ENCODE results near the gene ARHGAP15.

ARHGAP15 gene

DNA sequence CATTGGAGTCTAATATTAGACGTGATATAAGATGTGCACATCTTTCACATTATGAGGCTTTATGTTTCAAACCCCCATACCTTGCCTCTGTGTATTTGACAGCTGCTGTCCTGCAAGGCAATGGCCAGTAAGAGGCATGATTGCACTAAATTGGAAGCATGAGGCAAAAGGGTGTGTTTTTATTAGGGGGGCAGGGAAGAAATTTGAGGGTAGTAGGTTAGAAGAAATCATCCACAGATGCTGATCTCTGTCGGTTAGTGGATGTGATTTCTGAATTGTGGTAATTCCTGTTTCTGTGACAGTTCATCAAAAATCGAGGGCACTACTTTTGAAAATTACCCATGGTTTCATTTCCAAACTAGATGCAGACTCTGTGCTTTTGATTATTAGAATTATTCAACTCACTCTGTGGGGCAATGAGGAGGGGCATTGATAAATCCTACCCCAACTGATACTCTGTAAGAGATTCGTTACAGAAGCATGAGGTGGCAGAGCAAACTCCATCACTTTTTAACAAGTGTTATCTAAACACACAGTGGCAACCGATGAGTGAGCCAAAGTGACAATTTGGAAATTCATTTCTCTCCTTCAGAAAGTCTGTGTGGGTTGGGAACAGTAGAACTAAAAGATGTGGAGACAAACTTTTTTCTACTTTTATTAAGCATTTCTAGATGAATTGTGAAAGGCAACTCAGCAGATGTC, 453.0 kb downstream of the ARHGAP15 start:
- DNase-seq (ENCODE audit: low spot score): no peak

DNA sequence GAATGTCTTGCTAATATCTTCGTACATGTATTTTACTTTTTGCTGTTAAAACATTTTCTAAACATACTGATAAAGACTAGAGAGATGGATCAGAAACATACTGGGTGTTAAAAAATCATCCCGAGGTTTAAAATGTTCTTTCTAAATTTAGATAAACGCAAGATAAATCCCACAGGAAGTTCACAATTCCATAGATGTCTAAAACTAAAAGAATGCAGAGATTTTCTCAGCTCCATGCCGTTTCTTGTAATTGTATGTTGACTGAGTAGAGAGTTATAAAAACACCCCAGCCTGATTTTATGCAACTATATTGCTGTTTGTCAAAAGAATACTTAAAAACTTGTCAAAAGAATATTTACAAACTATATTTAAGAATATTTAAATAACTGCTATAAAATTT, 455.7 kb downstream of the ARHGAP15 start:
- no peak for DNase-seq (ENCODE audit: low spot score)

DNA sequence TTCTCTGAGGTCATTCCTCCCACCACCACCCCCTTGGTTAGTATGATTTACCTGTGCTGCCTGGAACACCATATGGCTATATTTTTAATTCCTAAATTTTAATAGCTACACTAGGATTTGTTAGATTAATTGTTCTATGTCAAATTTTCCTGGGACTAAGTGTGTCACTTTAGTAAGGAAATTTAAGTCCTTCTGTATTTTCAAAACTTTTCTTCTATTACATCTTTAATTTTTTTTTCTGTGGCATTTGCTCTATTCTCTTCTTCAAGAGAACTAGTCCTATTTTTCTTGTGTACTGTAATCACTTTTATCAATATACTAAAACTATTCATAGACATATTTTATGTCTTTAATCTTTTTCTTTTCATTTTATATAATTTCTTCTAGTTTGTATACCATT, 456.9 kb downstream of the ARHGAP15 start:
- no peak for DNase-seq (ENCODE audit: low spot score)

DNA sequence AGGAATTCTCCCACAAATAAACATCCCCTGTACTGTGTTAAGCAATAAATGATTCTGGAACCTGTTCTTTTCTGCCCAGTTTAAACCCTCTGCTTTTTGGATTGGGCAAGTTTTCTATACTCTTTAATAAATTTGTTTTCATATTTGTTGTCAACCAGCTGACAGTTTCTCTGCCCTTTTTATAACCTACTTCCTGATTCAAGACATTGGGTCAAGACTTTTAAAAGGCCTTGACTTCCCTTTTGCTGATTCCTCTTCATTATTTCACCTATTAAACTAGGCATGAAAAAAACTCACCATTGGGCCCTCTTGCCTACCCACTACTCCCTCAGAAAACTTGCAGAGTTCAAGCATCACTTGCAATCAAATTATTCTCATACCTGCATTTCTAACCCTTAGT, 459.5 kb downstream of the ARHGAP15 start:
- DNase-seq (ENCODE audit: low spot score): no peak

DNA sequence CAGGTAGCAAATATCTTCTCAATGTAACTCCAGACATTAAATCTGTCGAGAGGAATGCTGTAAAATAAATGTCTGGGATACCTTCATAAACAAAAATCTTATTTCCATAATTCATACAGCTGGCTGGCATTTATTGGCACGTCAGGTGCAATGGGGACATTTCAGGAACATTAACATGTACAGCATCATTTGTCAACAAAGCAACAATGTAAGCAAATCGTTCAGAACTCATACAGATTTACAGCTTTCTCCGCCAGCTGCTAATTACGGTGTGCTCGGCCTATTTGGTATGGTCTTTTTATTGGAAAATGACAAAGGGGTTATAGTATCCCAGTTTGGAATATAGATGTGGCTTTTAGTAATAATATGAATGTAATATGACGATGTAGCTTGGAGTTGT, 464.9 kb downstream of the ARHGAP15 start:
- no peak for DNase-seq (ENCODE audit: low spot score)

DNA sequence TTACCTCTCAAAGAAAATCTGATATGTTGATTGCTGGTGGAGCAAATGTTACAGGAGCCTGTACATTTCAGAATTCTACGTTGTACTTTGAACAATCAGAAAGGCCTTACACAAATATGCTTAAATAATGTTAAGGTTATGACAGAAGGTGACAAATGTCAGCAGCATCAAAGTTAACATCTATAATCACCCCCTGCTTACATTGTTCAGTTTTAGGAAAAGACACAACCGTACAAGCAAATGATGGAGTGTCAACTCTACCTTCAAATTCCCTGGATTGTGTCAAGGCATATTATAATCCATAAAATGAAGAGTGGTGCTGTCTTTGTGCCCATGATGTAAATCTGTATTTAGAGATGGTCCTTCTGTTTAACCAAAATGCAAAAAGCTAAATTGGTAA, 465.5 kb downstream of the ARHGAP15 start:
- no peak for DNase-seq (ENCODE audit: low spot score)

DNA sequence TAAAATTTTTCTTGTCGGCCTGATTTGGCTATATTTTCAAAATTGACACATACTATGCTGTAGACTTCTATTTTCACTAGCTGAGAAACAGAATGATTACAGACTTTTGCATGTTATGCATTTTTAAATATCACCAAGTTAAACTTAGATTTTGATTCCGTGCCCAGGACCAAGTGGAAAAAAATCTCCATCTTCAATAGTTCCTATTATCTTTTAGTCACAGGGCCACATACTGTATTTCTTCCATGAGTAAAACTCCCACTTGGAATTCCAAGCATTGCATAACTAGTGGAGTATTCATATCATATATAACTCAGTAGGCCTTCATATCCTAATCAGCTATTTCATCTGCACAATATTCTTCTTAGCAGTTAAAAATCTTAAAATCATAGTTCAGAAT, 470.9 kb downstream of the ARHGAP15 start:
- DNase-seq (ENCODE audit: low spot score): no peak

DNA sequence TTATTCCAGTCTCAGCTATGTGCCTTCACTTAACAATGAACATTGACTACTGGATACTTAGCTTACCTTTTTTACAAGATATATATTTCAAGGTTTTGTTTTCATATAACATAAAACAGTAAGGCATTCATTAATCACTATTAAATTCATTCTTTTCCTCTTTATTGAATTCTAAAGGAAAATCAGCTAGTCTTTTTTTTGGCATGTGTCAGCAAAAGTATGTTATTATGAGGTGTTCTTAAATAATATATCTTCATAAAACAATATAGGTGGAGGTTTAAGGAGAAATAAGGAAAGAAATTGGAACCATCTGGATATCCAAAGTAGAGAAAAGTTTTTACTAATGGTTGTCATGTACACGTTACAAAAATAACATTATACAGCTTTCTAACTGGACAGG, 472.6 kb downstream of the ARHGAP15 start:
- DNase-seq (ENCODE audit: low spot score): no peak

DNA sequence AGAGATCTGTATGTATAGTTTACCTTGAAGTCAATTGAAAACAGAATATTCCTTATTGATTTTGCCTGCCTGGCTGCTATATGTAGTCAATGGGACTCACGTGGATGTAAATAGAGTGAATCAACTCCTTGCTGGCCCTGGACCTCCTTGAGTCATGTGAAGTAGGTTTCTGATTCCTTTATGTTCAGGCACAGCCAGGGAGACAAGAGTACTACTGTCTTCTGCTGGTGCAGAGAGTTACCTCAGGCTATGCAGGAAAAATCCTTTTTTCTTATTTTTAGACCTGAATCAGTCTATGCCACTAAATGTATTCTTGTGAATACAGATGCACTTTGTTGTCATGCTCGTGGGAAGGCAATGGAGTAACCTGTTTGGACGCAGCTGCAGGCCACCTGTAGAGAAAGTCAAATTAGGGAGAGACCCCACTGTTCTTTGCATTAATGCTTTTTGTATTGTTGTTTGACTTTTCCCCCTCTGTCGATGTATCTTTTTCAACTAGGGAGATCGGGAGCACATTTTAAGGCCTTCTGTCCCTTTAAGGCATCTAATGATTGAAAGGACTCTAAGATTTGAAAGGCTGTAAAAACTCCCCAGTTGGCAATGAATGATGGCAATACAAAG, 473.9 kb downstream of the ARHGAP15 start:
- no peak for DNase-seq (ENCODE audit: low spot score)

DNA sequence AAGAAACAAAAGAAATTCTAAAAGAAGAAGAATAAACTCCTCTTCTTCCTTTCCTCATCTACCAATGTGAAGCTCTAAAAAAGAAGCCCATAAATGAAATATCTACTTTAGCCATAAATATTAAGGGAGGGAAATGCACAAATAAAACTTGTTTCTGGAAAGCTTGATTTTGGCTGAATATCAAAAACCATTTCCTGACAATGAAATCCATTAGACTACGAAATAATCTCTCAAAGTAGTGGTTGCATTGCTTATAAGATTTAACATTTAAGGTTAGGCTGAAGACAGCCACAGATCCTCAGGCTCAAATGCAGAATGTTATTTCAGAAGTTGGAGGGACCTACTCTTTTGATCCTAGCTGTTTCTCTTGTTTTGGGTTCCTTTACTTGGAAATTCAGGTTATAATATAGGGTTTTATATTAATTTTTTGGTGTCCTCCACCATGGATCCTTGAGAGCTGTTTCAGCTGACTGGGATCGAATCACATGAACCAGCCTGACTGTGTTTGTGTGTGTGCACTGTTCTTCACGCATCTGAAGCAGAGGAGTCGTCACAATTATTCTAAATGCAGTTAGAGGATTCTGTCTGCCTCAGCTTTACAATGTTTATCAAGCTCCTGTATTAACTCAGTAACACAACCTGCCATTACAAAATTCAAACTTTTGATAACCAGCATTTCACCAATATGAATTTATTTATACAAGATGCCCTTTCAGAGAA, 474.8 kb downstream of the ARHGAP15 start:
- no peak for DNase-seq (ENCODE audit: low spot score)

DNA sequence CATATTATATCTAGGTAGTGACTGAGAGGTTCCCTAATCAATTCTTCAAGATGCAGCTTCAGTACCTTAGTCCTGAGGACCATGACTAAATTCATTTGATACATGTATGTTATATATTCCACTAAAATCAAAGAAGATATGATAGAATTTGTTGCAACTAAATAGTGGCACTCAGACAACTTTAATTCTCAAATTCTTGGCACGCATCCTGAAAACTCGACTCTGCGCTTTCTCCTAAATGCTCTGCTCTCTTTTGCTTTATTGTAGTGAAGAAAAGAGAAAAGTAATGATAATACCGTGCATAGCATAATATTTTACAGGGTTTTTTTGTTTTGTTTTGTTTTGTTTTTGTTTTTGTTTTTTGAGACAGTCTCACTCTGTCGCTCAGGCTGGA, 475.3 kb downstream of the ARHGAP15 start:
- DNase-seq (ENCODE audit: low spot score): no peak

DNA sequence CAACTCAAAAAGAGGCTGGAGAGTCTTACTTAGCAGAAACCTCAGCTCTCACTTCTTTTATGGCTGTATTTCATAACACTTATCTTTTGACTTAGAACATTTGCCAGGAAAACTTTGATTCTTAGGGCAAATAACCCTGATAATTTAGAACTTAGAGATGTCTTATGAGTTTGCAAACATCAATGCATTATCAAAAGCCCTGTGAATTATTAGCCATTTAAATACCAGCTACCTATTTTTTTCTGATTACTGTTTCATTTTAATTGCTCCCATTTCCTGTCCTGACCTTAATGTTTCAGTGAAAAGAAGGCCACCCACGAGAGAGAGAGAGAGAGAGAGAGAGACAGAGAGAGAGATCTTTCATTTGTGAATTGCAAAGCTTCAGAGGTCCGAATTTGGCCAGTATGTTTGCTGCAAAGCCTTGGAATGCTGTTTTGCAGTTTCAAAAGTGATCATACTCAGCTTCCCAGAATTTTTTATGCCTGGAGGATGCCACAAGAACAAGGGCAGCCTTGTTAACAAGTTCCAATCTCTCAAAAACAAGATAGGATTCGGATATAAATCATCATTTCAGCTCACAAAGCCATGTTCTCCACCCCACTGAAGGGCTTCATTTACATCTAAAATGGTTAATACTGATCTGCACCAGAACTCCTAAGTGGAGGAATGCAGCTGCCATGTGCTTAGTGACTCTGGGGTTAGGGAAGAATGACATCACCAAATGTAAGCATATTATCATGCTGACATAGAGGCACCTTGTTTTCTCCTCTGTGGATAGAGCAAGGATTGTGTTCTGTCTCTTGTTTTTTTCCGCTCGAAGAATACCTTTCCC, 478.2 kb downstream of the ARHGAP15 start:
- no peak for DNase-seq (ENCODE audit: low spot score)

DNA sequence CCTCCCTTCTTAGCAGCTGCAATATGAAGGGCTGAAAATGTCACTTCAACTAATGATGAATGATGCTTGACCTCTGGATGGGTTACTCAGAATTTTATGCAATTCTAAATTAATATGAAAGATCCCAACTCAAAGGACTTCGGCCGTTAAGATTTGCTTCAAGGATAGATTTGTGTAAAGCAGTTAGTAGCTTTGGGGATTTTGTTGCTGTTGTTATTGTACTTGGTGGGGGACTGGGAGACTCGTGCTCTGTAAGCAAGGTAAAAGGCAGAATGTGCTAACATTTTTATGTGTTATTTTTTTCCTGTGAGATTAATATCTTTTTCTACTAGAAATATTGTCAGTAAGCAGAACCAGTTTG, 478.8 kb downstream of the ARHGAP15 start:
- DNase-seq (ENCODE audit: low spot score): no peak

DNA sequence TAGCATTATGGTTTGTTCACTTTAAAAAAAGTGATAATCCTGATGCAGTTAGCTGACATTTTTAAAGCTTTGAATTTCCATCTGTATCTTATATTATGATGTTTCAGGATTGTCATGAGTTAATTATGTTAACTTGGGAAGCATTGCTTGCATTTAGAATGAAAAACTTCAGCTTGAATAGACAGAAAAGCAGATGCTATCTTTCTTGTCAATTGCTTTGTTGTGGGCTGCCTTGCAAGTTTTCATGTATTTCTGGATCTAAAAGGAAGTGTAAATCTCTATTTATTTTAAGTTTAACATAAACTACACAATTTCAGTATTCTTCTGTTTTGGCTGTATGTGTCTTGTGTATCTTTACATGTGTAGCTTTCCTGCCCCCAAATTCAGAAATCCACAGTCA, 479.5 kb downstream of the ARHGAP15 start:
- DNase-seq (ENCODE audit: low spot score): no peak

DNA sequence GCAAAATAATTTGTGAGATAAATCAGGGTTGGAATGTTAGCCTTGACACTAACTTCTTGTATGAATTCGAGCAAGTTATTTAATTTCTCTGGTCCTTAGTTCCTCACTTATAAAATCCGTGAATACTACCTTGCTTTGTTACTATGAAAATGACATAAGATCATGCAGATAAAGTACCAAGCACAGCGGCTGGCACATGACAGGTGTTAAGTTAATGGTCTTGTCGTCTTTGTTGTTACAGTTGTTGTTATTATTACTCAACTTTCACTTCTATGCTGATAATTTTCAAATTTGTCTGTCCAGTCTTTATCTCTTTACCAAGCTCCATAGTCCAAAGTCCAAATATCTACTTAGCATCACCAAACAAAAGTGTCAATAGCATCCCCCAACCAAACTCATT, 482.1 kb downstream of the ARHGAP15 start:
- DNase-seq (ENCODE audit: low spot score): no peak

DNA sequence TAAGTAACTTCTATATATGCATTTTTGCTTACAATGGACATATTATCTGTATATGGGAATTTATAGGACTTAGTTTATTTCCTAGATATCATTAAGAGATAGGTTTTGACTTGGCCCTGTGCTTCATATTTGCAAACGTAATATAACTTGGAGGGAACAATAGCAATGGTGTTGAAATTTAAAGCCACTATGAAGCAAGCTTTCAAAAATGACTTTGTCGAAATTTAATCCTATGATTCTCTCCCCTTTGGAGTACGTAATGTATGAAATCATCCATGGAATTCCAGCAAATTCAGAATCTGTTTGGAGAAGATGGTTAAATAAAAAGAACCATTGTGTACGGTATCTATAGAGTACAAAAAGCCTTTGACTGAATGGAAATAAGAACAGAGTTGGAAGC, 486.3 kb downstream of the ARHGAP15 start:
- DNase-seq (ENCODE audit: low spot score): no peak

DNA sequence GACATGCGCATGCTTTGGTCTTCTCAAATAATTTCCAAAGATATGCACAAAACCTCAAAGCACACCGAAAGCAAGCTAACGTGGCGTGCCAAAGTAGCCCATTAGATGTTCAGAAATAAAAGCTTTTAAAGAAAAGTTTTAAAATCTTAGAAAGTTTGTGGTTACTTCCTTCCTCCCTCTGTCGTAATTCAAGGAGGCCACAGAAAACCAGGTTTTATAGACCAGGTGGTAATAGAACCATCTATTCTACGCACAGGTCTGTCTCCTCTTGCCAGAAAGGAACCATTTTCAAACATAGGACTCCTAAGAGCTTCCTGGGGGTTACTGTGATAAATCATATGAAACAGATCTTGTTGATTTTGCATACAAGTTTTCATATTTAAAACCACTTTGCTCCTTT, 487.2 kb downstream of the ARHGAP15 start:
- DNase-seq (ENCODE audit: low spot score): no peak

DNA sequence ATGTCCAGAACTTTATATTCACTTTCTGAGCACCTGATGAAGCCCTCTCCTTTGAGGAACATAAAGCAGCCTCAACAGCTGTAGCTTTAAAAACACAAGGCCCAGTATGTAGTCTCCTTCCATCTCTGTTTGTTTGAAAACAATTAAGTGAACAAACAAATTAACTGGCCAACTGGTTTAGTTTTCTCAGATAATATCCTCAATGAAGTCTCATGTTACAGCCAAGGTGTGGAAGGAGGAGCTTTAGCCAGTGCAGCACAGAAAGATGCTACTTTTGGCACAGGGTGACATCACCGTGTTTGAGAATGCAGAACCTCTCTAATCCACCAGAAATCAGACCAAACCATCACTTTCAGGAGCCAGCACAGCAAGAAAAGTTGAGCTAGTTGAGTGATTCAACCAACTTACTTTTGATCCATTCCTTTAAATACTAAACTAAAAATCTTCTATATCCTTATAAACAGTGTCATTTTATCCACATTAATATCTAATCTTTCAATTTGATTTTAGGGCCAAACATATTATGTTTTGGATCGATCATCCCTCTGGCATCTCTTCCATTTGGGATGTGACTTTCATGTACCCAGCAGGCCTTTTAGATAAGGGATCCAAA, 488.7 kb downstream of the ARHGAP15 start:
- no peak for DNase-seq (ENCODE audit: low spot score)

DNA sequence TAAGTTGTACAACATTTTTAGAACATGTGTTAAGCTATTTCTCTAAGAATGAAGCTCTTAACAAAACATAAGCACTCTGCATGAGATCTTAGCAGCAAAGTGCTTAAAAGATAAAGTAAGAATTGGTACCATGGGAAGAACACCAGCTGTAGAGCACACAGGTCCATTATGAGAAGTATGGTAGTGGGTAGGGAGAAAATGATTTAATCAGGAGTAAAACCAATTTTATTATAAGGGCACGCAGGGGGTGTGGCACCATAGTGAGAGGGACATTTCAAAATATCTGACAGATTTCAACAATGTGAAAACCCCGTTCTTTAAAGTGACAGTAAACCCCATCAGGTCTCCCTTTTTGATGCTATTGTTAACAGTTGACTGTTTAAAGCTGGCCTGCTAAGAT, 492.9 kb downstream of the ARHGAP15 start:
- DNase-seq (ENCODE audit: low spot score): no peak

DNA sequence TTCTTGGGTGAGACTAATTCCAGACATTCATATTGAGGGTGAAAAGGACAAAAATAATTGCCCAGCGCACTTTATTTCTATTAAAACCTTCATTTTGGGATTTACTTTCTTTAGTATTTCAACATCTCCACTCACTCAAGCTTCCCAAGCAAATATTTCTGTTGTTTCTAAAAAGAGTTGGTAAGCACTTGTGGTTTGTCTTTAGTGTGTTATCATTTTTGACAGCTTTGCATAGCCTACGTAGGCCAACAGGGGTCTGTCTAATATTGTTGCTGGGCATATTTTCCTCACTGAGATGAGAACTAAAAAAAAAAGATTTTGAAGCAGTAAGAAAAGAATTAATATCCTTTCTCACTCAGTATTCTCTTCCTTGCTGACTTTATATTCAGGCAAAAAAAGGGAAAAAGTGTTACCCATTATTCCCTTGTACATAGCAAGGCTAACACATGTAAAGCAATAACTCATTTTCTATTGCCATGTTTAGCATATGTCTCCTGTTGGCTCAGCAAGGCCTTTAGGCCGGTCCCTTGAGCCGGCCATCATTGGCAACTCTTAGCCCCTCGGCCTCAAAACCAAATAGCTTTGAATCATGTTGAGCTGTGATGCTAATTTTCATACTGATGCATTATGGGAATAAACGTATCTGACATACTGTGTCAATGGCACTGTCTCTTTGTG, 494.2 kb downstream of the ARHGAP15 start:
- DNase-seq (ENCODE audit: low spot score): no peak

DNA sequence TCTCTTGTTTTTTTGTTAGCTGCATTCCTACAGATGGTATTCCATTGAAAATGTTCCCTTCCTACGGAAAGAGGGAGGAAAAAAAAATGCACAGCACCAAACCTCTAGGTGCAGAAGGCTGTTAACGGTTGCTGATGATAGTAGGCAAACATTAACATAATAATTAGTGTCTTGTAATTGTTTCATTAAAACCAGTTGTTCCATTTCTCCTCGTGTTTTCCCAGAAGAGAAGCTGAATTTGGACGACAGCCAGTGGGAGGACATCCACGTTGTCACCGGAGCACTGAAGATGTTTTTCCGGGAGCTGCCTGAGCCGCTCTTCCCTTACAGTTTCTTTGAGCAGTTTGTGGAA, 494.7 kb downstream of the ARHGAP15 start:
- DNase-seq (ENCODE audit: low spot score): no peak

DNA sequence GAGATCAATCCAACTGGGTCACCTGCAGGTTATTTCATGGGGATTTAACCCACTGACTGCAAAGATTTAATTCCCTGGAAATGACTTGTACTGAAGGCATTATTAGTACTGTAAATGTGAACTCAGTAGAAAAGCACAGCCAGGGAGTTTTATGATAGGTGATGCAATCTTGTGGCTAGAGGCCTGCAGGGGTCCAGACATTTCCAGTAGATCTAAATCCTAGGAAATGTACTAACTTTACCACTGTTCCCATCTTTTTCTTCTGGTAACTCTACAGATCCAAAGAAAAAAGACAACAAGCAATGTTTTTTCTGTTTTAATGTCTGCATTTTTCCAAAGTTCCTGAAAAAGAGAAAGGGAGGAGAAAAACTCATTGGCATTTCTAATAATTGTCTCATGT, 500.1 kb downstream of the ARHGAP15 start:
- no peak for DNase-seq (ENCODE audit: low spot score)
